ENCODE results near the gene NDST4. TPM values are rescaled to one million over a fixed set of nuclear protein-coding genes. Genes with fewer than 3 reads are reported as not detected.

NDST4 gene
- total RNA-seq, 1 experiment from 2014 or later = not detected

- Histone ChIP-seq H3K18ac (ENCODE audit: insufficient read length, low read depth, low read length) (no peak overlapping the region), H4K20me1 (ENCODE audit: control insufficient read depth, insufficient read depth, insufficient read length) (no peaks in the 10 kb centered on the region), H3K4me1 (ENCODE audit: insufficient read depth, low read length) (no peaks in the 10 kb centered on the region), H3T11ph (ENCODE audit: low read length) (no peak overlapping the region), H4K91ac (ENCODE audit: insufficient read length, low read depth, low read length) (no peak overlapping the region), H3K27ac (ENCODE audit: insufficient read length, low read depth, low read length) (no peak overlapping the region), H4K5ac (ENCODE audit: insufficient read length, low read depth, low read length) (no peak overlapping the region), H3K9ac (ENCODE audit: extremely low read depth, insufficient read length, low read length) (no peak overlapping the region), H2AK5ac (ENCODE audit: insufficient read length, low read length) (no peak overlapping the region), H2BK120ac (ENCODE audit: low read depth, low read length, poor library complexity, severe bottlenecking) (no peak overlapping the region), H3K4me2 (ENCODE audit: insufficient read depth, insufficient read length, low read length) (no peak overlapping the region), H3K4ac (ENCODE audit: low read depth, low read length) (no peak overlapping the region), H3K23me2 (ENCODE audit: insufficient read length, low read depth, low read length, poor library complexity, severe bottlenecking) (no peaks in the 10 kb centered on the region), H4K8ac (replicated peaks; ENCODE audit: insufficient read length, low read depth, low read length) (no peak overlapping the region), H3K23ac (ENCODE audit: insufficient read length, low read depth, low read length) (no peak overlapping the region), H3K56ac (ENCODE audit: insufficient read length, low read depth, low read length) (no peak overlapping the region), H3K27me3 (ENCODE audit: insufficient read depth, low read length) (no peaks in the 10 kb centered on the region), H3K14ac (ENCODE audit: insufficient read depth, low read length) (no peak overlapping the region), H2AFZ (ENCODE audit: low read length) (no peak overlapping the region), H2BK5ac (ENCODE audit: insufficient read length, low read length) (no peak overlapping the region), H2BK12ac (ENCODE audit: insufficient read length, low read depth, low read length) (no peak overlapping the region), H3K9me3 (ENCODE audit: control insufficient read depth, low read depth, low read length) (no peaks in the 10 kb centered on the region), H3K79me1 (ENCODE audit: insufficient read depth, low read depth, low read length, poor library complexity, severe bottlenecking) (no peaks in the 10 kb centered on the region), H3K79me2 (ENCODE audit: insufficient read depth, low read length) (no peaks in the 10 kb centered on the region), H2BK15ac (ENCODE audit: low read depth, low read length) (no peak overlapping the region), H2BK20ac (ENCODE audit: low read depth, low read length, poor library complexity, severe bottlenecking) (no peak overlapping the region)
- no peak for DNase-seq
- no peaks in the 10 kb centered on the region for H3K27me3 Mint-ChIP-seq (ENCODE audit: low read depth)
- H3K9me3 Mint-ChIP-seq = no peaks in the 10 kb centered on the region
- no peaks in the 10 kb centered on the region for H3K36me3 Mint-ChIP-seq (ENCODE audit: insufficient read depth in 1 of 3, low read depth in 3 of 3)
- H3K4me1 Mint-ChIP-seq = peaks cover 4% of the 10 kb centered on the region in 2 experiments
- H3K27ac Mint-ChIP-seq = no peak overlapping the region
- H3K4me3 Mint-ChIP-seq = no peak overlapping the region
- no peak for TF ChIP-seq CTCF (conservative IDR thresholded peaks at IDR 0.05)
Measured at GRCh38 chr4:114875630-114876029, 237.8 kb downstream of the NDST4 start.

Data from H9 (cell line).